Measurements from ENCODE around the gene SCAPER. TPM values are rescaled to one million over a fixed set of nuclear protein-coding genes. Genes with fewer than 3 reads are reported as not detected.

SCAPER gene
- total RNA-seq, 1 experiment from 2014 or later: 21.5 TPM

DNA sequence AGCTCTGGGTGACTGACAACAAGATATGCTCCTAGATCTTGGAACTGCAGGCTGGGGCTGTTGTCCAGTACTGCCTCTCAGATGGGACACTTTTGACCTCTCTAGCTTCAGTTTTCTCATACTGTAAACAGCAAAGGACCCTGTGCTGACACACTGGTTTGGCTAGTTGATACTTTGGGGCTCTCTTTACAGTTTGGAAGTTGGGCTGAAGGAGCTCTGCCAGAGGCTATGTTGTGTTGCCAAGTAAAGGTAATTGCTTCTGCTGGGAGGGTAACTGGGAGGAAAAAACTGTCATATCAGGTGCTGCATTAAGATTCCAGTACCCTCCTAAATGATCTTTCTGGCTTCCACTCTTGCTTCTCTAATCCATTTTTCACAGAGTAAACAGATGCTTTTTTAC lies 514.6 kb downstream of the SCAPER start:
- Histone ChIP-seq H3K27ac (ENCODE audit: low read depth, low read length, poor library complexity, severe bottlenecking) (no peak overlapping the region), H3K4me1 (ENCODE audit: insufficient read depth, low read length, poor library complexity, severe bottlenecking) (no peaks in the 10 kb centered on the region), H3K9me3 (ENCODE audit: low read depth, low read length, poor library complexity, severe bottlenecking) (no peaks in the 10 kb centered on the region), H3K27me3 (replicated peaks; ENCODE audit: insufficient read depth, low read depth, low read length, poor library complexity) (no peaks in the 10 kb centered on the region), H3K4me3 (ENCODE audit: low read depth, low read length, poor library complexity, severe bottlenecking) (no peak overlapping the region), H3K36me3 (ENCODE audit: insufficient read depth, low read length, poor library complexity, severe bottlenecking) (no peaks in the 10 kb centered on the region)
- ChIA-PET POLR2A (ENCODE audit: low non-redundant PET) (no interaction called here), CTCF (no interaction called here)
- intact Hi-C loops (cut with micrococcal nuclease; ENCODE audit: unreplicated experiment): no loop called here
- BruUV-seq (replicated peaks): no TSS peak
- no peak for DNase-seq (ENCODE audit: low spot score)
- no peak for TF ChIP-seq EZH2 (IDR thresholded peaks at IDR 0.05; ENCODE audit: borderline replicate concordance, low read depth, low read length, poor library complexity, severe bottlenecking)
- TF ChIP-seq, protein P1, sequence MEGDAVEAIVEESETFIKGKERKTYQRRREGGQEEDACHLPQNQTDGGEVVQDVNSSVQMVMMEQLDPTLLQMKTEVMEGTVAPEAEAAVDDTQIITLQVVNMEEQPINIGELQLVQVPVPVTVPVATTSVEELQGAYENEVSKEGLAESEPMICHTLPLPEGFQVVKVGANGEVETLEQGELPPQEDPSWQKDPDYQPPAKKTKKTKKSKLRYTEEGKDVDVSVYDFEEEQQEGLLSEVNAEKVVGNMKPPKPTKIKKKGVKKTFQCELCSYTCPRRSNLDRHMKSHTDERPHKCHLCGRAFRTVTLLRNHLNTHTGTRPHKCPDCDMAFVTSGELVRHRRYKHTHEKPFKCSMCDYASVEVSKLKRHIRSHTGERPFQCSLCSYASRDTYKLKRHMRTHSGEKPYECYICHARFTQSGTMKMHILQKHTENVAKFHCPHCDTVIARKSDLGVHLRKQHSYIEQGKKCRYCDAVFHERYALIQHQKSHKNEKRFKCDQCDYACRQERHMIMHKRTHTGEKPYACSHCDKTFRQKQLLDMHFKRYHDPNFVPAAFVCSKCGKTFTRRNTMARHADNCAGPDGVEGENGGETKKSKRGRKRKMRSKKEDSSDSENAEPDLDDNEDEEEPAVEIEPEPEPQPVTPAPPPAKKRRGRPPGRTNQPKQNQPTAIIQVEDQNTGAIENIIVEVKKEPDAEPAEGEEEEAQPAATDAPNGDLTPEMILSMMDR (conservative IDR thresholded peaks at IDR 0.05; ENCODE audit: low read depth, low read length): no peak

DNA sequence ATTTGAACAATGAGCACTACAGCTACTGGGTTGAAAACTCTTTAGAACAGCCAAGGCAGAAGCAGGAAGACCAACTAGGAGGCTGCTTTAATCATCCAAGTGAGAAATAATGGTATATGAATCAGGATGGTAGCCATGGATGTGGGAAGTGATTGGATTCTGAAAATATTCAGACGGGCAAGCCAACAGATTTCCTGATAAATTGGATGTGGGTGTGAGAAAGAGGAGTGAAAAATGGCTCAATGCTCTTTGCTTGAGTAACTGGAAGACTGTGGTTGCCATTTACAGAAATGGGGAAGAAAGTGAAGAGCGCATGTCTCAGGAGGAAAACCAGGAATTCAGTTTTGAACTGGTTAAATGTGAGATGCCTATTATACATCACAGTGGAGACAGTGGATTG lies 518.2 kb downstream of the SCAPER start:
- POLR2A ChIA-PET (ENCODE audit: low non-redundant PET): no interaction called here
- Histone ChIP-seq H3K4me3 (ENCODE audit: low read depth, low read length, poor library complexity, severe bottlenecking) (no peak overlapping the region), H3K27ac (ENCODE audit: low read depth, low read length, poor library complexity, severe bottlenecking) (no peak overlapping the region), H3K36me3 (ENCODE audit: insufficient read depth, low read length, poor library complexity, severe bottlenecking) (no peaks in the 10 kb centered on the region), H3K27me3 (replicated peaks; ENCODE audit: insufficient read depth, low read depth, low read length, poor library complexity) (no peaks in the 10 kb centered on the region), H3K9me3 (ENCODE audit: low read depth, low read length, poor library complexity, severe bottlenecking) (no peaks in the 10 kb centered on the region), H3K4me1 (ENCODE audit: insufficient read depth, low read length, poor library complexity, severe bottlenecking) (no peaks in the 10 kb centered on the region)
- CTCF ChIA-PET: no interaction called here
- intact Hi-C loops (cut with micrococcal nuclease; ENCODE audit: unreplicated experiment): no loop called here
- no peak for TF ChIP-seq EZH2 (IDR thresholded peaks at IDR 0.05; ENCODE audit: borderline replicate concordance, low read depth, low read length, poor library complexity, severe bottlenecking)
- TF ChIP-seq, protein P1 (conservative IDR thresholded peaks at IDR 0.05; ENCODE audit: low read depth, low read length): no peak
- BruUV-seq (replicated peaks): no TSS peak
- no peak for DNase-seq (ENCODE audit: low spot score)

DNA sequence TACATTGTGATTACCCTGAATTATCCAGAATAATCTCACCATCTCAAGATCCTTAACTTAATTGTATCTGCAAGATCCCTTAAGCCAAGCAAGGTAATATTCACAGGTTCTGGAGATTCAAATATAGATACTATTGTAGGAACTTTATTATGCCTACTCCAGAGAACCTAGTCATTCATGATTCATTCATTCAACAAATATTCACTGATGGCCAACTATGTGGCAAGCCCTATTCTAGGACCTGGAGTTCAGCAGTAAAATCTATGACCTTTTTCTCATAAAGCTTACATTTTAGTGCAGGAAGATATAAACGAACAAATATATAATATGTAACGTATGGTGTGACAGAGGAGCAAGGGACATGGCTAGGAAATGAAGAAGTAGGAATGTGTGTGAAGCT lies 519.0 kb downstream of the SCAPER start:
- DNase-seq (ENCODE audit: low spot score): no peak
- no TSS peak for BruUV-seq (replicated peaks)

More for the DNA sequence above, 519.0 kb downstream of the SCAPER start:
- Histone ChIP-seq H3K27me3 (replicated peaks; ENCODE audit: insufficient read depth, low read depth, low read length, poor library complexity) (no peaks in the 10 kb centered on the region), H3K9me3 (ENCODE audit: low read depth, low read length, poor library complexity, severe bottlenecking) (no peaks in the 10 kb centered on the region), H3K36me3 (ENCODE audit: insufficient read depth, low read length, poor library complexity, severe bottlenecking) (no peaks in the 10 kb centered on the region), H3K27ac (ENCODE audit: low read depth, low read length, poor library complexity, severe bottlenecking) (no peak overlapping the region), H3K4me1 (ENCODE audit: insufficient read depth, low read length, poor library complexity, severe bottlenecking) (no peaks in the 10 kb centered on the region), H3K4me3 (ENCODE audit: low read depth, low read length, poor library complexity, severe bottlenecking) (no peak overlapping the region)
- intact Hi-C loops (cut with micrococcal nuclease; ENCODE audit: unreplicated experiment): no loop called here
- TF ChIP-seq, protein P1 (conservative IDR thresholded peaks at IDR 0.05; ENCODE audit: low read depth, low read length): no peak
- no peak for TF ChIP-seq EZH2 (IDR thresholded peaks at IDR 0.05; ENCODE audit: borderline replicate concordance, low read depth, low read length, poor library complexity, severe bottlenecking)
- POLR2A ChIA-PET (ENCODE audit: low non-redundant PET): no interaction called here
- CTCF ChIA-PET: no interaction called here
